SK-N-MC (cell line): ENCODE results near the gene GAL.
"Not testable (repeated sequence)": the region's sequence is repeated elsewhere in the genome, so short reads cannot be mapped to it uniquely, and the experiment has no call there.

Experiments
- DNase-seq: peaks from one replicate; pipeline ENCODE4 v3.0.0-alpha.2; 2011; ENCODE audit warnings: low read depth, low spot score
- H3K27ac ChIP-seq: fragments of 200-600 bp; sonication (generic); 2 replicates; pipeline ENCODE4 v1.5.1; 2016; ENCODE audit warnings: mixed run types
- H3K36me3 ChIP-seq: fragments of 200-600 bp; sonication (generic); 2 replicates; pipeline ENCODE4 v1.6.1; 2017; ENCODE audit warnings: antibody characterized with exemption, low read length, mixed read lengths; ENCODE audit not compliant: insufficient read depth
- H3K4me3 ChIP-seq: fragments of 200-600 bp; sonication (generic); 2 replicates; pipeline ENCODE4 v1.5.1; 2016
- H3K9ac ChIP-seq: fragments of 200-600 bp; sonication (generic); 2 replicates; pipeline ENCODE4 v1.8.0; 2017; ENCODE audit warnings: mixed run types, mixed read lengths; ENCODE audit not compliant: insufficient read length
- H3K9me3 ChIP-seq: fragments of 200-600 bp; sonication (generic); 2 replicates; pipeline ENCODE4 v1.6.1; 2017; ENCODE audit warnings: low read depth, mild to moderate bottlenecking, antibody characterized with exemption, low read length, moderate library complexity, mixed read lengths
- EZH2 ChIP-seq: fragments of 200-600 bp; sonication (generic); IDR thresholded peaks from one replicate; pipeline ENCODE4 v1.6.1; 2017; ENCODE audit warnings: antibody characterized with exemption
- FOXP2 ChIP-seq: optimal IDR thresholded peaks from 2 replicates; pipeline ENCODE3; 2011; ENCODE audit warnings: mild to moderate bottlenecking, moderate library complexity; ENCODE audit not compliant: insufficient read depth; ENCODE audit errors: extremely low read length, control extremely low read depth
- POLR2AphosphoS5 ChIP-seq: IDR thresholded peaks from 2 replicates; pipeline ENCODE4 v1.6.1; 2012; ENCODE audit warnings: mild to moderate bottlenecking, low read depth, low read length, borderline replicate concordance

The GAL gene, protein sequence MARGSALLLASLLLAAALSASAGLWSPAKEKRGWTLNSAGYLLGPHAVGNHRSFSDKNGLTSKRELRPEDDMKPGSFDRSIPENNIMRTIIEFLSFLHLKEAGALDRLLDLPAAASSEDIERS

GRCh38 chr11:68684385-68685356 is at the start of gene GAL:
TSS of gene GAL (plus strand) at chr11:68684544. CDS start at chr11:68684924, 380 bp downstream.
- Histone ChIP-seq H3K9ac (no peak within 1 kb of the TSS), H3K4me3 (peak within 1 kb of the TSS; percentile 33), H3K27ac (no peak within 1 kb of the TSS), H3K36me3 (no peaks in the 10 kb centered on the region), H3K9me3 (no peaks in the 10 kb centered on the region)
- DNase-seq, result no peak
- TF ChIP-seq EZH2 (no peak), FOXP2 (no peak), POLR2AphosphoS5 (no peak)

DNA sequence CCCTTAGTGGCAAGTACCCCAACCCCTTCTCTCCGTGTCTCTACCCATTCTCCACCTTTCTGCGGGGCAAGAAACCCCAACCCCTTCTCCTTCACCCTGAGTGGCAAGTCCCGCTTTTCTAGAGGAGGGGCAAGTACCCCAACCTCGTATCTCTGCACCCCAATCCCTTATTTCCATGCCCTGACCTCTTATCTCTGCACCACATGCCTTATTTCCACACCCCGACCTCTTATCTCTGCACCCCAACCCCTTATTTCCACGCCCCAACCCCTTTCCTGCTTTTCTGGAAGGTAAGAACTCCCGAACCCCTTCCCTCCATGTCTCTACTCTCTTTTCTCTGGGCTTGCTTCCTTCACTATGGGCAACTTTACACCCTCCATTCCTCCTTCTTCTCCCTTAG is 49.7 kb upstream of the GAL start:
- not testable (repeated sequence) for H3K9me3 ChIP-seq, H3K4me3 ChIP-seq, H3K36me3 ChIP-seq, DNase-seq, H3K9ac ChIP-seq, H3K27ac ChIP-seq

- H3K9ac ChIP-seq, H3K27ac ChIP-seq, H3K4me3 ChIP-seq, H3K9me3 ChIP-seq, DNase-seq, H3K36me3 ChIP-seq: not testable (repeated sequence)
These were observed 49.2 kb upstream of the GAL start for GRCh38 chr11:68635172-68635571.

GRCh38 chr11:68635883-68636282 is 48.5 kb upstream of the GAL start:
- not testable (repeated sequence) for DNase-seq, H3K9ac ChIP-seq, H3K4me3 ChIP-seq, H3K9me3 ChIP-seq, H3K36me3 ChIP-seq, H3K27ac ChIP-seq

GRCh38 chr11:68639322-68639721 is 45.0 kb upstream of the GAL start:
- not testable (repeated sequence) for H3K4me3 ChIP-seq, H3K9me3 ChIP-seq, H3K9ac ChIP-seq, H3K27ac ChIP-seq, DNase-seq, H3K36me3 ChIP-seq

DNA sequence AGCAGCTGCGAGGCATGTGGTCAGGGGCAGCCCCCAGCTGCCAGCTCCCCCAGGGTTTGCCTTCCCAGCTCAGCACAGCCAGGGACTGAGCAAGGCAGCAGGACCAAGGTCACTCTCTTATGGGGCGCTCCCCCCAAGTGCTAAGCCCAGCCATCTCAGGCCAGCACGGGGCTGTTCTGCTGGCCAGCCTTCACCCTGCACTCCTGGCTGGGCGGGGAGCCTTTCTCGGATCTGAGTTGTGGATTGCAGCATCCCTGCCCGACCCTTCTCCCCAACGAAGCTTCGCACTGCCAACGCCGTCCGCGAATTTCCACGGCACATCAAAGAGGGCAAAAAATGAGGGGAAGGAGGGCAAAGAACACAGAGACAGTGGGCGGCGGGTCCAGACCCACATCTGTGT is 42.5 kb upstream of the GAL start:
- H3K9me3 ChIP-seq, result no peaks in the 10 kb centered on the region
- H3K4me3 ChIP-seq, result no peak overlapping the region
- no peaks in the 10 kb centered on the region for H3K36me3 ChIP-seq
- H3K27ac ChIP-seq, result no peak overlapping the region
- TF ChIP-seq EZH2, result no peak
- no peak for DNase-seq
- no peak overlapping the region for H3K9ac ChIP-seq

GRCh38 chr11:68643585-68643984 is 40.8 kb upstream of the GAL start:
- H3K36me3 ChIP-seq, result no peaks in the 10 kb centered on the region
- H3K9me3 ChIP-seq, result no peaks in the 10 kb centered on the region
- no peak for DNase-seq
- no peak overlapping the region for H3K4me3 ChIP-seq
- TF ChIP-seq EZH2 (no peak), FOXP2 (no peak), POLR2AphosphoS5 (no peak)
- no peak overlapping the region for H3K9ac ChIP-seq
- H3K27ac ChIP-seq, result no peak overlapping the region

DNA sequence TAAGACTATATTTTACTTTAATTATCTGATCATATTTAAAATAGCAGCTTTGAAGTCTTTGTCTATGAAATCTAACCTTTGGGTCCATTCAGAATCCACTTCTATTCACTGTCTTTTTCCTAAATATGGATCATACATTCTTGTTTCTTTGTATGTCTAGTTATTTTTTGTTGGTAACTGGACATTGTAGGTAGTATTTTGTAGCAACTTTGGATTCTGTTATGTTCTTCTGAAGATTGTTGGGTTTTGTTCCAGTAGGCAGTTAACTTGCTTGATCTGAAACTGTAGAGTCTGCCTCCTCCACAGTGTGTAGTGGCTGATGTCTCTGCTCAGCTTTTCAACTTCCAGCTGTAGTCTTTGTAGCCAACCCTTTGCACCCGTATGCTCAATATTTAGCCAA is 37.5 kb upstream of the GAL start:
- Histone ChIP-seq H3K27ac (no peak overlapping the region), H3K9me3 (no peaks in the 10 kb centered on the region), H3K9ac (no peak overlapping the region), H3K4me3 (no peak overlapping the region), H3K36me3 (no peaks in the 10 kb centered on the region)
- DNase-seq, result no peak
- no peak for TF ChIP-seq EZH2
- TF ChIP-seq POLR2AphosphoS5, result no peak

GRCh38 chr11:68649851-68650555 is 34.3 kb upstream of the GAL start:
- H3K27ac ChIP-seq, result no peak overlapping the region
- no peak overlapping the region for H3K9ac ChIP-seq
- no peak overlapping the region for H3K4me3 ChIP-seq
- DNase-seq, result no peak
- no peaks in the 10 kb centered on the region for H3K9me3 ChIP-seq
- TF ChIP-seq POLR2AphosphoS5, result no peak
- no peak for TF ChIP-seq EZH2
- no peak for TF ChIP-seq FOXP2
- no peaks in the 10 kb centered on the region for H3K36me3 ChIP-seq
